GM21528 (cell line): ENCODE measurements around the gene EPHB6.

ENCODE experiments used
- ATAC-seq: cut with Tn5 transposase; IDR thresholded peaks from one replicate; pipeline ENCODE4 v1.9.1; 2021; ENCODE audit warnings: mild to moderate bottlenecking, moderate library complexity; ENCODE audit not compliant: unreplicated experiment, low FRiP score

Gene EPHB6

GRCh38 chr7:142863891-142864685, 9.2 kb downstream of the EPHB6 start:
- ATAC-seq = no peak

- ATAC-seq = no peak
Measured at GRCh38 chr7:142864980-142865747, 10.3 kb downstream of the EPHB6 start.

- no peak for ATAC-seq
Measured at GRCh38 chr7:142865766-142866165, 10.9 kb downstream of the EPHB6 start.

GRCh38 chr7:142866361-142867096, 11.7 kb downstream of the EPHB6 start:
- ATAC-seq = no peak

GRCh38 chr7:142867097-142867378, 12.2 kb downstream of the EPHB6 start:
- no peak for ATAC-seq

- no peak for ATAC-seq
Measured at GRCh38 chr7:142867398-142868187, 12.7 kb downstream of the EPHB6 start.

- ATAC-seq = no peak
Measured at GRCh38 chr7:142868188-142868985, 13.5 kb downstream of the EPHB6 start.

- ATAC-seq = no peak
Measured at GRCh38 chr7:142868986-142869415, 14.1 kb downstream of the EPHB6 start.

GRCh38 chr7:142869434-142869833, 14.6 kb downstream of the EPHB6 start:
- ATAC-seq = no peak

- ATAC-seq = no peak
Measured at GRCh38 chr7:142870147-142870559, 15.3 kb downstream of the EPHB6 start.

GRCh38 chr7:142870566-142871259, 15.8 kb downstream of the EPHB6 start:
- ATAC-seq = no peak

GRCh38 chr7:142871260-142872105, 16.6 kb downstream of the EPHB6 start:
- ATAC-seq = no peak

- ATAC-seq = no peak
Measured at GRCh38 chr7:142872106-142872675, 17.3 kb downstream of the EPHB6 start.

- peak; percentile 66 for ATAC-seq
Measured at GRCh38 chr7:142873281-142873784, 18.5 kb downstream of the EPHB6 start.

GRCh38 chr7:142873871-142874270, 19.0 kb downstream of the EPHB6 start:
- no peak for ATAC-seq

GRCh38 chr7:142874409-142874808, 19.5 kb downstream of the EPHB6 start:
- no peak for ATAC-seq

- ATAC-seq = no peak
Measured at GRCh38 chr7:142874837-142875236, 20.0 kb downstream of the EPHB6 start.

- ATAC-seq = no peak
Measured at GRCh38 chr7:142875456-142875855, 20.6 kb downstream of the EPHB6 start.
